Measurements from ENCODE around the gene USP54.

DNA sequence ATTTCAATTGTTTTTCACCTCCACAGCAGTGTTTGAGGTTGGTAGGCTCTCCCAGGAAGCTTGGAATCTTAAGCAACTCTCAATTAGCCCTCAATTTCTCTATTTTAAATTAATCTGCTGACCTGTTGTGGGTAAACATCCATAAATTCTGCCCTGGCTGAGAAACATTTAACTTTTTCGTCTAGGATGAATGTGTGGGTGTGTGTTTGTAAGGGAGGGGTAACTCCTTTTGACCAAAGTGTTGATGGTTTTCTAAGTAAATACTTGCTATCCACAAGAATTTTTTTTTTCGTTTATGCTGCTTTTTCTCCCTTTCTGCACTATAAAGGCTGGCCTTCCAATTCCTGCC lies 96.3 kb downstream of the USP54 start:
- TF ChIP-seq POLR2A (IDR thresholded peaks at IDR 0.05; ENCODE audit: low read length), result no peak
- TF ChIP-seq GATA1 (IDR thresholded peaks at IDR 0.05; ENCODE audit: low read depth, low read length), result no peak

Data from erythroblast (primary cell).